EL (cell line): ENCODE measurements around the gene TNFRSF18.
"Not testable (repeated sequence)": the region's sequence is repeated elsewhere in the genome, so short reads cannot be mapped to it uniquely, and the experiment has no call there.

Experiments
- DNase-seq: peaks from one replicate; pipeline ENCODE4 v3.0.0-alpha.2; 2016

The TNFRSF18 gene, protein sequence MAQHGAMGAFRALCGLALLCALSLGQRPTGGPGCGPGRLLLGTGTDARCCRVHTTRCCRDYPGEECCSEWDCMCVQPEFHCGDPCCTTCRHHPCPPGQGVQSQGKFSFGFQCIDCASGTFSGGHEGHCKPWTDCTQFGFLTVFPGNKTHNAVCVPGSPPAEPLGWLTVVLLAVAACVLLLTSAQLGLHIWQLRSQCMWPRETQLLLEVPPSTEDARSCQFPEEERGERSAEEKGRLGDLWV

GRCh38 chr1:1206376-1206965 is at the start of gene TNFRSF18:
Gene TNFRSF18 (minus strand): TSS chr1:1206592. CDS start chr1:1206571, 21 bp downstream.
- no peak for DNase-seq

GRCh38 chr1:1255611-1256010 is 49.2 kb upstream of the TNFRSF18 start:
- DNase-seq: no peak

GRCh38 chr1:1255078-1255477 is 48.7 kb upstream of the TNFRSF18 start:
- DNase-seq: no peak

GRCh38 chr1:1254667-1254998 is 48.2 kb upstream of the TNFRSF18 start:
- DNase-seq: no peak

- DNase-seq: no peak
Observed at GRCh38 chr1:1253972-1254666, 47.7 kb upstream of the TNFRSF18 start.

DNA sequence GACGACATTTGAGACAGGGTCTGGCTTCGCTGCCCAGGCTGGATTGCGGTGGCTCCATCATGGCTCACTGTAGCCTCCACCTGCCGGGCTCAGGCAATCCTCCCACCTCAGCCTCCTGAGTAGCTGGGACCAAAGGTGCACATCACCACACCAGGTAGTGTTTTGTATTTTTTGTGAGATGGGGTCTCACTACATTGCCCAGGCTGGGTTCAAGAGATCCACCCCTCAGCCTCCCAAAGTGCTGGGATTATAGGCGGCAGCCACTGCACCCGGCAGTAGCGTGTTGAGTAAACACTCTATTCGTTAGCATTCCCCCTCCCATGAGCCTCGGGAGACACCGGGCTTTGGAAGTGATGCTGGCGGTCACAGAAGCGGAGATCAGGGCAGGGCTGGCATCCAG is 46.9 kb upstream of the TNFRSF18 start:
- no peak for DNase-seq

GRCh38 chr1:1250786-1251284 is 44.4 kb upstream of the TNFRSF18 start:
- no peak for DNase-seq

DNA sequence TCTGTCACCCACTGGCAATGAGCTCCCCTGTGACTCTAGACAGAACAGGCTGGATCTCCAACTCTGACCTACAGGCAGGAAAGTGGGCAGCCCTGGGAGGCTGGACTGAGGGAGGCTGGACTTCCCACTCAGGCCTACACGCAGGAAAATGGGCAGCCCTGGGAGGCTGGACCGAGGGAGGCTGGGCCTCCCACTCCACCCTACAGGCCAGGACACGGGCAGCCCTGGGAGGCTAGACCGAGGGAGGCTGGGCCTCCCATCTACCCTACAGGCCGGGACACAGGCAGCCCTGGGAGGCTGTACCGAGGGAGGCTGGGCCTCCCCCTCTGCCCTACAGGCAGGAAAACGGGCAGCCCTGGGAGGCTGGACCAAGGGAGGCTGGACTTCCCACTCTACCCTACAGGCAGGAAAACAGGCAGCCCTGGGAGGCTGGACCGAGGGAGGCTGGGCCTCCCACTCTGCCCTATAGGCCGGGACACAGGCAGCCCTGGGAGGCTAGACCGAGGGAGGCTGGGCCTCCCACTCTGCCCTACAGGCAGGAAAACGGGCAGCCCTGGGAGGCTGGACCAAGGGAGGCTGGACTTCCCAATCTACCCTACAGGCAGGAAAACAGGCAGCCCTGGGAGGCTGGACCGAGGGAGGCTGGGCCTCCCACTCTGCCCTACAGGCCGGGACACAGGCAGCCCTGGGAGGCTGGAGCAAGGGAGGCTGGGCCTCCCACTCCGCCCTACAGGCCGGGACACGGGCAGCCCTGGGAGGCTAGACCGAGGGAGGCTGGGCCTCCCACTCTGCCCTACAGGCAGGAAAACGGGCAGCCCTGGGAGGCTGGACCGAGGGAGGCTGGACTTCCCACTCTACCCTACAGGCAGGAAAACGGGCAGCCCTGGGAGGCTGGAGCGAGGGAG is 41.9 kb upstream of the TNFRSF18 start:
- not testable (repeated sequence) for DNase-seq

- no peak for DNase-seq
Observed at GRCh38 chr1:1247341-1247913, 41.0 kb upstream of the TNFRSF18 start.

GRCh38 chr1:1246577-1247340 is 40.4 kb upstream of the TNFRSF18 start, which contains the start of gene C1QTNF12:
Gene C1QTNF12 (minus strand): TSS chr1:1246722. CDS start chr1:1246690, 32 bp downstream.
- no peak for DNase-seq

- no peak for DNase-seq
Observed at GRCh38 chr1:1245817-1246576, 39.6 kb upstream of the TNFRSF18 start.

DNA sequence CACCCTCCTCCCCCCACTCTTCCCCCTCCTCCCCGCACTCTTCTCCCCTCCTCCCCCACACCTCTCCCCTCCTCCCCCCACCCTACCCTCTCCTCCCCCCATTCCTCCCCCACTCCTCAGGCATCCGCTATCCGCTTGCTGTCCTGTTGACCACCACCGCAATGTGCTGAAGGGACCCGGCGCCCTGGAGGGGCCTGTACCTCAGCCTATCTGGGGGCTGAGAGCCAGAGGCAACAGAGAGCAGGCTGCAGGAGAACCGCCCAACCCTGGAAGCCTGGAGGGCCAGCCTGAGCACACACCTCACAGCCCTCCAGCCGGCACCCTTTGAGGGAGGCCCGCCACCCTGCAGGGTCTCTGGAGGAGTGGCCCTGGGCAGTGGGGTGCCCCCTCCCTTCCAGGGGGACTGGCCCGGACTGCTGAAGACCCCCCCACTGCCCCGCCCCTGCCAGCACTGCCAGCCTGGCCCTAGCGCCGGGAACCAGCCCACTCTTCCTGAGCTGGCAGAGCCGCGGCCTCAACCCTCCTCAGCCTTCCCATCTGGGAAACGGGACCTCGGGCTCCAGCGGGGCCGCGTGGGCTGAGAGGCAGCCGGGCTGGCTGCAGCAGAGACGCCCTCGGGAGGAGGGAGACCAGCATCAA is 38.9 kb upstream of the TNFRSF18 start:
- no peak for DNase-seq

GRCh38 chr1:1244192-1244811 is 37.9 kb upstream of the TNFRSF18 start:
- DNase-seq: no peak

- no peak for DNase-seq
Observed at GRCh38 chr1:1243807-1244191, 37.4 kb upstream of the TNFRSF18 start.

DNA sequence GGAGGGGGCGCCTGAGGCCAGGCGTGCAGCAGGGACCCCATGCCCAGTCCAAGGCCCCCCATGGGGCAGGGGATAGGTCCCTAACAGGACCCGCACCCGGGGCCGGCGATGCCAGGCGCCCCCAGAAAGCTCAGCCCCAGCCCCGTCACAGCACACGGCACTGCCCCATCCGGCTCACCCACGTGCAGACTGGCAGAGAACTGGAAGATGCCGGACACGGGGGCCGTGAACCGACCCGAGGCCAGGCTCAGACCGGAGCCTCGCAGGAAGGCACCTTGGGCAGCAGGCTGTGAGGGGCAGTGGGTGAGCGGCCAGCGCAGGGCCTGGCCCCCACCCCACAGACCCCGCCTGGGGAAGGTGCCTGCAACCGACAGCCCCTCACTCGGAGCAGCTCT is 36.9 kb upstream of the TNFRSF18 start:
- DNase-seq: no peak

- DNase-seq: no peak
Observed at GRCh38 chr1:1242461-1243265, 36.3 kb upstream of the TNFRSF18 start.

- no peak for DNase-seq
Observed at GRCh38 chr1:1241588-1242219, 35.3 kb upstream of the TNFRSF18 start.

DNA sequence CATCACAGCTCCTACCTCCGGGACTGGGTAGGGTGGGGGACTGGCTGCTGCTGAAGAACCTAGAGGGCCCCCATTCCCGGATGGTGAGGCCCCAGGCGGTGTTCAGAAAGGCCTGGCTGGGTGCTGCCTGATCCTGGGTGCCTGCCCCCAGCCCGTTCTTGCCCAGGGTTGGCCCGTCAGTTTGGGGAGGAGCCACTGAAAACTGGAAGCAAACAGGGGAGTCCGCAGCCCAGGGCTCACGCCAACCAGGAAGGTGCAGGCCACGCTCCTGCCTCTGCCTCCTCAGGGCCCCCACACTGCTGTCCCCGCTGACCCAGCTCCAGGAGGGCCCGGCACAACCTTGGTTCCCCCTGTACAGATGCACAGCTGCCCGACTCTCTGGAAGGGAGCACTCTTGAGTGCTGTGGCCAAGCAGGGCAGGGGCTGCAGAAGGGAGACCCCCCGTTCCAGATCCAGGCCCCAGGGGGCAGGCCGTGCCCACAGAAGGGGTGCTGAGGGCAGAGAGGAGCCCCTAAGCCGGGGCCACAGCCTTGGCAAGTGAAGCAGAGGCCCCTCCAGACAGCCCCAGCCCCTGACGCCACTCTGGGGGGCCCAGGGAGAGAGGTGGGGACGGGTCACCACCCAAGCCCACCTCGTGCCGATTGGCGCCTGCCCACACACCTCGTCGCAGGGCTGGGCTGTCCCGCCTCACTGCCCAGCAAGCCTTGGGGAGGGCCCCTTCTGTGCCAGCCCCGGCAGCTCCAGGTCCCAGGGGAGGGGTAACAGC is 34.6 kb upstream of the TNFRSF18 start:
- DNase-seq: no peak
